Osteocyte (in vitro differentiated cells): ENCODE data around the gene ETS1. TPM values are rescaled to one million over a fixed set of nuclear protein-coding genes. Genes with fewer than 3 reads are reported as not detected.
A peak's percentile ranks its signal among the peaks of the same experiment; 100 is the strongest.

Experiments used
- DNase-seq: peaks from one replicate; pipeline ENCODE4 v3.0.0; 2021; ENCODE audit warnings: mixed read lengths; ENCODE audit not compliant: unreplicated experiment; ENCODE audit errors: extremely low spot score
- H3K27ac Mint-ChIP-seq: one replicate; pipeline ENCODE4 v1.8.0; 2021; ENCODE audit warnings: mild to moderate bottlenecking, mixed read lengths; ENCODE audit not compliant: unreplicated experiment
- H3K27me3 Mint-ChIP-seq: one replicate; pipeline ENCODE4 v1.8.0; 2021; ENCODE audit warnings: mixed read lengths; ENCODE audit not compliant: unreplicated experiment
- H3K36me3 Mint-ChIP-seq: one replicate; pipeline ENCODE4 v1.8.0; 2021; ENCODE audit warnings: mixed read lengths; ENCODE audit not compliant: unreplicated experiment
- H3K4me1 Mint-ChIP-seq: one replicate; pipeline ENCODE4 v1.8.0; 2021; ENCODE audit warnings: mixed read lengths; ENCODE audit not compliant: unreplicated experiment
- H3K4me3 Mint-ChIP-seq: one replicate; pipeline ENCODE4 v1.8.0; 2021; ENCODE audit warnings: mild to moderate bottlenecking, moderate library complexity, mixed read lengths; ENCODE audit not compliant: unreplicated experiment
- H3K9me3 Mint-ChIP-seq: one replicate; pipeline ENCODE4 v1.8.0; 2021; ENCODE audit warnings: mixed read lengths; ENCODE audit not compliant: unreplicated experiment
- CTCF ChIP-seq: fragments of 200-600 bp; sonication (generic); IDR thresholded peaks from 2 replicates; pipeline ENCODE4 v1.5.0; 2021; ENCODE audit warnings: antibody characterized with exemption, mild to moderate bottlenecking, moderate library complexity
- total RNA-seq: library from RNA; stranded (reverse); gene quantifications from 2 replicates; pipeline ENCODE4 v1.2.1, GENCODE V29; 2021

ETS1 gene
- total RNA-seq, 1 donor from 2014 or later, result 77.9 TPM

GRCh38 chr11:128462922-128463321 lies 124.4 kb downstream of the ETS1 start:
- H3K27ac Mint-ChIP-seq, result peak overlapping the region; percentile 75
- no peak for TF ChIP-seq CTCF

GRCh38 chr11:128462189-128462588 lies 125.2 kb downstream of the ETS1 start:
- Mint-ChIP-seq H3K36me3 (peaks cover 70% of the 10 kb centered on the region), H3K27me3 (no peaks in the 10 kb centered on the region), H3K4me3 (no peak overlapping the region), H3K4me1 (peaks cover 66% of the 10 kb centered on the region), H3K27ac (peak overlapping the region; percentile 4), H3K9me3 (no peaks in the 10 kb centered on the region)
- no peak for TF ChIP-seq CTCF
- no peak for DNase-seq

More at GRCh38 chr11:128462922-128463321, 124.4 kb downstream of the ETS1 start:
- Mint-ChIP-seq H3K4me3 (no peak overlapping the region), H3K9me3 (no peaks in the 10 kb centered on the region), H3K27me3 (no peaks in the 10 kb centered on the region), H3K4me1 (peaks cover 66% of the 10 kb centered on the region), H3K36me3 (peaks cover 67% of the 10 kb centered on the region)
- no peak for DNase-seq

- H3K27ac Mint-ChIP-seq, result peak overlapping the region; percentile 93
- TF ChIP-seq CTCF, result no peak
Observed at GRCh38 chr11:128458321-128458720, 129.0 kb downstream of the ETS1 start.

GRCh38 chr11:128457874-128458273 lies 129.5 kb downstream of the ETS1 start:
- H3K4me3 Mint-ChIP-seq, result peak overlapping the region; percentile 16
- no peaks in the 10 kb centered on the region for H3K9me3 Mint-ChIP-seq
- H3K27me3 Mint-ChIP-seq, result no peaks in the 10 kb centered on the region
- peak overlapping the region; percentile 93 for H3K27ac Mint-ChIP-seq
- no peak for TF ChIP-seq CTCF
- no peak for DNase-seq
- peaks cover 45% of the 10 kb centered on the region for H3K36me3 Mint-ChIP-seq
- H3K4me1 Mint-ChIP-seq, result peaks cover 45% of the 10 kb centered on the region

More at GRCh38 chr11:128458321-128458720, 129.0 kb downstream of the ETS1 start:
- H3K9me3 Mint-ChIP-seq, result no peaks in the 10 kb centered on the region
- no peak for DNase-seq
- H3K27me3 Mint-ChIP-seq, result no peaks in the 10 kb centered on the region
- H3K4me3 Mint-ChIP-seq, result no peak overlapping the region
- peaks cover 49% of the 10 kb centered on the region for H3K36me3 Mint-ChIP-seq
- H3K4me1 Mint-ChIP-seq, result peaks cover 45% of the 10 kb centered on the region

GRCh38 chr11:128456566-128457268 lies 130.6 kb downstream of the ETS1 start:
- Mint-ChIP-seq H3K27ac (peak overlapping the region; percentile 93), H3K4me3 (no peak overlapping the region), H3K27me3 (no peaks in the 10 kb centered on the region), H3K36me3 (peaks cover 33% of the 10 kb centered on the region), H3K4me1 (peaks cover 55% of the 10 kb centered on the region), H3K9me3 (no peaks in the 10 kb centered on the region)
- TF ChIP-seq CTCF, result no peak
- DNase-seq, result no peak
